ENCODE measurements around the gene AMELX.

Gene AMELX

GRCh38 chrX:11293113-11293512 is at the start of gene AMELX:
Gene AMELX, plus strand, starts transcription at chrX:11293413. Its CDS starts 1,376 bp downstream, at chrX:11294789.
- no peak for DNase-seq

- DNase-seq, result no peak
Measured at GRCh38 chrX:11244636-11245035, 48.6 kb upstream of the AMELX start.

- no peak for DNase-seq
Measured at GRCh38 chrX:11254417-11255109, 38.6 kb upstream of the AMELX start.

GRCh38 chrX:11257290-11257689 is 35.9 kb upstream of the AMELX start:
- no peak for DNase-seq

GRCh38 chrX:11257711-11258110 is 35.5 kb upstream of the AMELX start:
- no peak for DNase-seq

GRCh38 chrX:11259437-11259836 is 33.8 kb upstream of the AMELX start:
- DNase-seq, result no peak

- no peak for DNase-seq
Measured at GRCh38 chrX:11261260-11261659, 32.0 kb upstream of the AMELX start.

GRCh38 chrX:11264925-11265324 is 28.3 kb upstream of the AMELX start:
- no peak for DNase-seq

GRCh38 chrX:11265352-11265751 is 27.9 kb upstream of the AMELX start:
- DNase-seq, result no peak

- no peak for DNase-seq
Measured at GRCh38 chrX:11266573-11267003, 26.6 kb upstream of the AMELX start.

- DNase-seq, result no peak
Measured at GRCh38 chrX:11267425-11267824, 25.8 kb upstream of the AMELX start.

- no peak for DNase-seq
Measured at GRCh38 chrX:11269006-11269405, 24.2 kb upstream of the AMELX start.

GRCh38 chrX:11269996-11270395 is 23.2 kb upstream of the AMELX start:
- DNase-seq, result no peak

GRCh38 chrX:11272290-11272689 is 20.9 kb upstream of the AMELX start:
- DNase-seq, result no peak

- no peak for DNase-seq
Measured at GRCh38 chrX:11272863-11273262, 20.4 kb upstream of the AMELX start.

- no peak for DNase-seq
Measured at GRCh38 chrX:11273544-11273943, 19.7 kb upstream of the AMELX start.

- no peak for DNase-seq
Measured at GRCh38 chrX:11282043-11282442, 11.2 kb upstream of the AMELX start.

GRCh38 chrX:11285651-11286050 is 7.6 kb upstream of the AMELX start:
- no peak for DNase-seq

GRCh38 chrX:11287505-11287904 is 5.7 kb upstream of the AMELX start:
- no peak for DNase-seq

- no peak for DNase-seq
Measured at GRCh38 chrX:11290416-11291102, 2.7 kb upstream of the AMELX start.

- no peak for DNase-seq
Measured at GRCh38 chrX:11296051-11296450, 2.8 kb downstream of the AMELX start.

GRCh38 chrX:11298600-11298999 is 5.4 kb downstream of the AMELX start:
- DNase-seq, result no peak

- no peak for DNase-seq
Measured at GRCh38 chrX:11304829-11305228, 11.6 kb downstream of the AMELX start.

- no peak for DNase-seq
Measured at GRCh38 chrX:11305641-11306040, 12.4 kb downstream of the AMELX start.

GRCh38 chrX:11309220-11309619 is 16.0 kb downstream of the AMELX start:
- no peak for DNase-seq
